Lower lobe of right lung (tissue), 2 donors: ENCODE results near the gene TBC1D14. TPM values are rescaled to one million over a fixed set of nuclear protein-coding genes. Genes with fewer than 3 reads are reported as not detected.
A peak's percentile ranks its signal among the peaks of the same experiment; 100 is the strongest.

Experiments
- ATAC-seq, 2 donors: fragments of 200-7000 bp; cut with Tn5 transposase; one replicate each; pipeline ENCODE4 v1.9.1; 2020 to 2022; ENCODE audit warnings: mild to moderate bottlenecking in 2 of 2, moderate library complexity in 2 of 2
- DNase-seq: peaks from one replicate; pipeline ENCODE4 v3.0.0-alpha.2; 2020
- H3K27ac ChIP-seq: fragments of 200-600 bp; one replicate; pipeline ENCODE4 v1.8.0; 2022
- H3K27me3 ChIP-seq: fragments of 200-600 bp; one replicate; pipeline ENCODE4 v1.8.0; 2022; ENCODE audit warnings: low read depth
- H3K36me3 ChIP-seq: fragments of 200-600 bp; one replicate; pipeline ENCODE4 v1.8.0; 2022; ENCODE audit warnings: mild to moderate bottlenecking
- H3K4me1 ChIP-seq: fragments of 200-600 bp; one replicate; pipeline ENCODE4 v1.8.0; 2022
- H3K4me3 ChIP-seq: fragments of 200-600 bp; one replicate; pipeline ENCODE4 v1.8.0; 2022; ENCODE audit warnings: mild to moderate bottlenecking
- H3K9me3 ChIP-seq: fragments of 200-600 bp; one replicate; pipeline ENCODE4 v1.8.0; 2022
- CTCF ChIP-seq: fragments of 200-600 bp; IDR thresholded peaks from one replicate; pipeline ENCODE4 v1.8.0; 2022; ENCODE audit warnings: antibody characterized with exemption, mild to moderate bottlenecking
- intact Hi-C: fragments of 100-400 bp; cut with DNase I; formaldehyde crosslinking; loops from one replicate; pipeline ENCODE4 v1.11.0; 2022
- total RNA-seq: library from RNA; stranded (reverse); fragmentation: NEBNext Ultra II Directional; extraction: Animal tissue kit (Norgen Biotek cat#: 25700); gene quantifications from one replicate; pipeline ENCODE4 v1.2.1, GENCODE V29; 2021
- donor health status: DM: no; HTN: yes; CAD: no; lungs with severe emphysema.

TBC1D14 gene
- total RNA-seq, 1 donor from 2014 or later = 60.7 TPM

- ATAC-seq (no peak), DNase-seq (no peak)
- no peak overlapping the region for H3K27ac ChIP-seq
- H3K36me3 ChIP-seq = peaks cover 18% of the 10 kb centered on the region
- H3K27me3 ChIP-seq = no peaks in the 10 kb centered on the region
- H3K4me1 ChIP-seq = peaks cover 29% of the 10 kb centered on the region
- no peak for TF ChIP-seq CTCF
- intact Hi-C loops = no loop called here
- H3K4me3 ChIP-seq = no peak overlapping the region
- H3K9me3 ChIP-seq = no peaks in the 10 kb centered on the region
These were observed 22.7 kb upstream of the TBC1D14 start for GRCh38 chr4:6886886-6887285.

- peak overlapping the region; percentile 18 for H3K27ac ChIP-seq
- peaks cover 9% of the 10 kb centered on the region for H3K36me3 ChIP-seq
- H3K4me3 ChIP-seq = no peak overlapping the region
- DNase-seq = no peak
- no peaks in the 10 kb centered on the region for H3K27me3 ChIP-seq
- intact Hi-C loops = no loop called here
- H3K9me3 ChIP-seq = no peaks in the 10 kb centered on the region
- TF ChIP-seq CTCF = no peak
- peak in 1 of 2 donors; percentile 33 for ATAC-seq
- peaks cover 38% of the 10 kb centered on the region for H3K4me1 ChIP-seq
These were observed 21.8 kb upstream of the TBC1D14 start for GRCh38 chr4:6887591-6888371.

GRCh38 chr4:6888506-6889071 lies 21.0 kb upstream of the TBC1D14 start:
- Histone ChIP-seq H3K4me3 (no peak overlapping the region), H3K27me3 (no peaks in the 10 kb centered on the region), H3K9me3 (no peaks in the 10 kb centered on the region), H3K36me3 (peaks cover 2% of the 10 kb centered on the region), H3K4me1 (peaks cover 44% of the 10 kb centered on the region), H3K27ac (peak overlapping the region; percentile 18)
- ATAC-seq = no peak
- TF ChIP-seq CTCF = no peak
- intact Hi-C loops = no loop called here
- DNase-seq = no peak

GRCh38 chr4:6889101-6889735 lies 20.4 kb upstream of the TBC1D14 start:
- Histone ChIP-seq H3K27ac (no peak overlapping the region), H3K36me3 (no peaks in the 10 kb centered on the region), H3K4me1 (peaks cover 44% of the 10 kb centered on the region), H3K9me3 (no peaks in the 10 kb centered on the region), H3K27me3 (no peaks in the 10 kb centered on the region), H3K4me3 (no peak overlapping the region)
- DNase-seq (no peak), ATAC-seq (no peak)
- intact Hi-C loops = no loop called here
- TF ChIP-seq CTCF = no peak

GRCh38 chr4:6889736-6890324 lies 19.8 kb upstream of the TBC1D14 start:
- H3K9me3 ChIP-seq = no peaks in the 10 kb centered on the region
- ATAC-seq (no peak), DNase-seq (no peak)
- H3K36me3 ChIP-seq = no peaks in the 10 kb centered on the region
- no peak overlapping the region for H3K27ac ChIP-seq
- TF ChIP-seq CTCF = no peak
- peaks cover 44% of the 10 kb centered on the region for H3K4me1 ChIP-seq
- no peaks in the 10 kb centered on the region for H3K27me3 ChIP-seq
- intact Hi-C loops = no loop called here
- no peak overlapping the region for H3K4me3 ChIP-seq
